GM23248 (cell line): Measurements from ENCODE around the gene LSM14A. TPM values are rescaled to one million over a fixed set of nuclear protein-coding genes. Genes with fewer than 3 reads are reported as not detected.

ENCODE experiments used
- DNase-seq: peaks from one replicate; pipeline ENCODE4 v3.0.0-alpha.2; 2015
- H2AFZ ChIP-seq: fragments of 200-600 bp; sonication (generic); 2 replicates; pipeline ENCODE4 v1.6.1; 2016; ENCODE audit warnings: antibody characterized with exemption
- H3F3A ChIP-seq: fragments of 200-600 bp; sonication (generic); 2 replicates; pipeline ENCODE4 v1.6.1; 2016; ENCODE audit warnings: mild to moderate bottlenecking, antibody characterized with exemption, mixed run types; ENCODE audit not compliant: insufficient read depth
- H3K27ac ChIP-seq: fragments of 200-600 bp; sonication (generic); 2 replicates; pipeline ENCODE4 v1.5.1; 2016; ENCODE audit warnings: mild to moderate bottlenecking
- H3K27me3 ChIP-seq: fragments of 200-600 bp; sonication (generic); replicated peaks from 2 replicates; pipeline ENCODE4 v1.6.1; 2016; ENCODE audit warnings: mild to moderate bottlenecking; ENCODE audit not compliant: insufficient read depth
- H3K36me3 ChIP-seq: fragments of 200-600 bp; sonication (generic); 2 replicates; pipeline ENCODE4 v1.6.1; 2016; ENCODE audit warnings: low read depth, mild to moderate bottlenecking
- H3K4me1 ChIP-seq: fragments of 200-600 bp; sonication (generic); 2 replicates; pipeline ENCODE4 v1.6.1; 2016; ENCODE audit warnings: mild to moderate bottlenecking; ENCODE audit not compliant: insufficient read depth
- H3K4me2 ChIP-seq: fragments of 200-600 bp; sonication (generic); one replicate; pipeline ENCODE4 v1.6.1; 2016; ENCODE audit warnings: mild to moderate bottlenecking; ENCODE audit not compliant: unreplicated experiment
- H3K4me3 ChIP-seq: fragments of 200-600 bp; sonication (generic); 2 replicates; pipeline ENCODE4 v1.5.1; 2016; ENCODE audit warnings: mild to moderate bottlenecking
- H3K79me2 ChIP-seq: fragments of 200-600 bp; sonication (generic); 2 replicates; pipeline ENCODE4 v1.6.1; 2016; ENCODE audit warnings: mild to moderate bottlenecking; ENCODE audit not compliant: insufficient read depth
- H3K9ac ChIP-seq: fragments of 200-600 bp; sonication (generic); 2 replicates; pipeline ENCODE4 v1.6.1; 2016; ENCODE audit warnings: mild to moderate bottlenecking
- H3K9me2 ChIP-seq: fragments of 200-600 bp; sonication (generic); 2 replicates; pipeline ENCODE4 v1.6.1; 2016; ENCODE audit warnings: mixed run types, mild to moderate bottlenecking, moderate library complexity; ENCODE audit not compliant: insufficient read depth
- H3K9me3 ChIP-seq: fragments of 200-600 bp; sonication (generic); one replicate; pipeline ENCODE4 v1.6.1; 2017; ENCODE audit warnings: low read depth
- H4K20me1 ChIP-seq: fragments of 200-600 bp; sonication (generic); 2 replicates; pipeline ENCODE4 v1.6.0; 2016; ENCODE audit not compliant: insufficient read depth
- EZH2 ChIP-seq: fragments of 200-600 bp; sonication (generic); IDR thresholded peaks from 2 replicates; pipeline ENCODE4 v1.6.1; 2018; ENCODE audit warnings: antibody characterized with exemption, mild to moderate bottlenecking; ENCODE audit not compliant: insufficient read depth, poor library complexity, severe bottlenecking
- EZH2phosphoT487 ChIP-seq: fragments of 200-600 bp; sonication (generic); IDR thresholded peaks from 2 replicates; pipeline ENCODE4 v1.6.1; 2018; ENCODE audit warnings: antibody characterized with exemption, moderate library complexity, mild to moderate bottlenecking, low read depth; ENCODE audit not compliant: insufficient read depth
- WGBS, 2 experiments: methylation state at CpG; one replicate each; pipeline ENCODE4 v1.1.6; 2015 to 2017; ENCODE audit warnings: low lambda C conversion rate in 2 of 2, low coverage in 1 of 2; ENCODE audit errors: missing lambda C conversion rate in 2 of 2; 5-methylcytosine and 5-hydroxymethylcytosine counted together
- in situ Hi-C: fragments of 300-500 bp; cut with MboI; formaldehyde crosslinking; loops from 2 replicates; pipeline ENCODE4 v1.15.0; 2020
- polyA plus RNA-seq: library from polyadenylated mRNA; unstranded; fragments of >200 nt; fragmentation: Nextera tagmentation; extraction: Ambion mirVana; gene quantifications from 2 replicates; pipeline ENCODE4 v1.2.1, GENCODE V29; 2016
- total RNA-seq: library from RNA; depleted of rRNA; stranded (reverse); fragments of >200 nt; shearing (Covaris generic); gene quantifications from 2 replicates; pipeline ENCODE4 v1.2.3, GENCODE V29; 2014

Gene LSM14A
- total and polyA plus RNA-seq, 2 experiments from 2014 or later, result 66.1 to 71.7 TPM

GRCh38 chr19:34269968-34270621 is 97.8 kb downstream of the LSM14A start:
- DNase-seq, result peak; percentile 83
- TF ChIP-seq EZH2 (no peak), EZH2phosphoT487 (no peak)
- Histone ChIP-seq H3K4me3 (peak overlapping the region; percentile 13), H3K27me3 (no peaks in the 10 kb centered on the region), H3K4me2 (peak overlapping the region; percentile 44), H3K4me1 (peaks cover 44% of the 10 kb centered on the region), H2AFZ (peak overlapping the region; percentile 64), H3K27ac (peak overlapping the region; percentile 77), H3K36me3 (no peaks in the 10 kb centered on the region), H3K9me2 (no peaks in the 10 kb centered on the region), H3K79me2 (peaks cover 76% of the 10 kb centered on the region), H3K9ac (peak overlapping the region; percentile 61), H3F3A (peaks cover 45% of the 10 kb centered on the region), H4K20me1 (no peaks in the 10 kb centered on the region), H3K9me3 (no peaks in the 10 kb centered on the region)
- in situ Hi-C loops, result no loop called here
- 15 to 23% methylated on average over 5 of the region's 5 CpGs for WGBS, 2 experiments

GRCh38 chr19:34273121-34273520 is 100.8 kb downstream of the LSM14A start:
- Histone ChIP-seq H3K9ac (no peak overlapping the region), H2AFZ (no peak overlapping the region), H3F3A (peaks cover 56% of the 10 kb centered on the region), H3K27me3 (no peaks in the 10 kb centered on the region), H3K4me1 (peaks cover 53% of the 10 kb centered on the region), H3K4me3 (no peak overlapping the region), H3K9me2 (no peaks in the 10 kb centered on the region), H4K20me1 (no peaks in the 10 kb centered on the region), H3K4me2 (no peak overlapping the region), H3K9me3 (no peaks in the 10 kb centered on the region), H3K36me3 (no peaks in the 10 kb centered on the region), H3K27ac (peak overlapping the region; percentile 76; the same call in 1 of the 2 replicates), H3K79me2 (peaks cover 73% of the 10 kb centered on the region)
- no peak for DNase-seq
- TF ChIP-seq EZH2 (no peak), EZH2phosphoT487 (no peak)
- in situ Hi-C loops, result no loop called here
- 94% methylated on average over 4 of the region's 4 CpGs for WGBS, 2 experiments

- H3K4me3 ChIP-seq, result peak overlapping the region; percentile 47
These were observed 102.1 kb downstream of the LSM14A start for GRCh38 chr19:34274284-34274826.

GRCh38 chr19:34274827-34275625 is 102.7 kb downstream of the LSM14A start:
- Histone ChIP-seq H3K9me2 (no peaks in the 10 kb centered on the region), H2AFZ (no peak overlapping the region), H3K9ac (peak overlapping the region; percentile 43; the same call in 1 of the 2 replicates), H3K4me1 (peaks cover 45% of the 10 kb centered on the region), H3K79me2 (peaks cover 76% of the 10 kb centered on the region), H3F3A (peaks cover 45% of the 10 kb centered on the region), H3K27me3 (no peaks in the 10 kb centered on the region), H3K36me3 (0 out of 2 replicates have a peak, but pooled peaks cover 6% of the 10 kb centered on the region), H3K27ac (peak overlapping the region; percentile 76), H3K4me2 (peak overlapping the region; percentile 85), H3K9me3 (no peaks in the 10 kb centered on the region), H4K20me1 (no peaks in the 10 kb centered on the region), H3K4me3 (peak overlapping the region; percentile 47; the same call in 1 of the 2 replicates)
- in situ Hi-C loops, result no loop called here
- TF ChIP-seq EZH2 (no peak), EZH2phosphoT487 (peak; percentile 89)
- WGBS, 2 experiments, result 10 to 13% methylated on average over 4 of the region's 4 CpGs
- DNase-seq, result peak; percentile 90

More at GRCh38 chr19:34274284-34274826, 102.1 kb downstream of the LSM14A start:
- DNase-seq, result peak; percentile 59
- H3K9ac ChIP-seq, result peak overlapping the region; percentile 43
- no peaks in the 10 kb centered on the region for H3K27me3 ChIP-seq
- 69 to 70% methylated on average over 7 of the region's 7 CpGs for WGBS, 2 experiments
- peak overlapping the region; percentile 76 for H3K27ac ChIP-seq
- in situ Hi-C loops, result no loop called here
- TF ChIP-seq EZH2, result no peak
- no peak for TF ChIP-seq EZH2phosphoT487
- no peaks in the 10 kb centered on the region for H4K20me1 ChIP-seq
- no peaks in the 10 kb centered on the region for H3K9me3 ChIP-seq
- H3K36me3 ChIP-seq, result 0 out of 2 replicates have a peak, but pooled peaks cover 6% of the 10 kb centered on the region
- H3K79me2 ChIP-seq, result peaks cover 72% of the 10 kb centered on the region
- H2AFZ ChIP-seq, result no peak overlapping the region
- H3K4me1 ChIP-seq, result peaks cover 51% of the 10 kb centered on the region
- no peaks in the 10 kb centered on the region for H3K9me2 ChIP-seq
- peak overlapping the region; percentile 85 for H3K4me2 ChIP-seq
- peaks cover 50% of the 10 kb centered on the region for H3F3A ChIP-seq
